GM19395 (cell line): ENCODE data around the gene FLT4.

Experiments
- ATAC-seq: cut with Tn5 transposase; IDR thresholded peaks from one replicate; pipeline ENCODE4 v1.9.1; 2021; ENCODE audit warnings: mild to moderate bottlenecking, moderate library complexity; ENCODE audit not compliant: unreplicated experiment

The FLT4 gene

GRCh38 chr5:180643191-180643851, 6.1 kb downstream of the FLT4 start:
- no peak for ATAC-seq

- no peak for ATAC-seq
Measured at GRCh38 chr5:180642779-180643178, 6.6 kb downstream of the FLT4 start.

- no peak for ATAC-seq
Measured at GRCh38 chr5:180642181-180642775, 7.1 kb downstream of the FLT4 start.

GRCh38 chr5:180641566-180641900, 7.9 kb downstream of the FLT4 start:
- no peak for ATAC-seq

- no peak for ATAC-seq
Measured at GRCh38 chr5:180640861-180641565, 8.4 kb downstream of the FLT4 start.

- ATAC-seq, result no peak
Measured at GRCh38 chr5:180640611-180640860, 8.9 kb downstream of the FLT4 start.

GRCh38 chr5:180639741-180640610, 9.4 kb downstream of the FLT4 start:
- ATAC-seq, result no peak

GRCh38 chr5:180639287-180639686, 10.1 kb downstream of the FLT4 start:
- no peak for ATAC-seq

GRCh38 chr5:180637962-180638680, 11.3 kb downstream of the FLT4 start:
- no peak for ATAC-seq

GRCh38 chr5:180636403-180637075, 12.9 kb downstream of the FLT4 start:
- no peak for ATAC-seq

GRCh38 chr5:180636016-180636402, 13.4 kb downstream of the FLT4 start:
- ATAC-seq, result no peak

GRCh38 chr5:180633283-180634177, 15.9 kb downstream of the FLT4 start:
- ATAC-seq, result no peak

- ATAC-seq, result no peak
Measured at GRCh38 chr5:180632768-180633167, 16.6 kb downstream of the FLT4 start.

GRCh38 chr5:180631549-180632383, 17.6 kb downstream of the FLT4 start:
- no peak for ATAC-seq

- no peak for ATAC-seq
Measured at GRCh38 chr5:180630426-180630825, 19.0 kb downstream of the FLT4 start.

- ATAC-seq, result no peak
Measured at GRCh38 chr5:180629831-180630382, 19.5 kb downstream of the FLT4 start.

GRCh38 chr5:180628827-180629750, 20.3 kb downstream of the FLT4 start:
- ATAC-seq, result no peak
